OCI-LY3 (cell line): ENCODE measurements around the gene CHRM4.

Experiments used
- EZH2phosphoT487 ChIP-seq: fragments of 200-600 bp; shearing (Covaris generic); IDR thresholded peaks from 2 replicates; pipeline ENCODE4 v1.6.1; 2018; ENCODE audit warnings: antibody characterized with exemption, mixed run types, low read depth
- TF ChIP-seq, protein P1 (sequence below): fragments of 200-600, 300-600 bp; sonication (generic); IDR thresholded peaks from 2 replicates; pipeline ENCODE4 v1.5.1; 2014; ENCODE audit warnings: antibody characterized with exemption, low read length, low read depth

GRCh38 chr11:46336563-46337180 lies 54.9 kb downstream of the CHRM4 start:
- TF ChIP-seq, protein P1, sequence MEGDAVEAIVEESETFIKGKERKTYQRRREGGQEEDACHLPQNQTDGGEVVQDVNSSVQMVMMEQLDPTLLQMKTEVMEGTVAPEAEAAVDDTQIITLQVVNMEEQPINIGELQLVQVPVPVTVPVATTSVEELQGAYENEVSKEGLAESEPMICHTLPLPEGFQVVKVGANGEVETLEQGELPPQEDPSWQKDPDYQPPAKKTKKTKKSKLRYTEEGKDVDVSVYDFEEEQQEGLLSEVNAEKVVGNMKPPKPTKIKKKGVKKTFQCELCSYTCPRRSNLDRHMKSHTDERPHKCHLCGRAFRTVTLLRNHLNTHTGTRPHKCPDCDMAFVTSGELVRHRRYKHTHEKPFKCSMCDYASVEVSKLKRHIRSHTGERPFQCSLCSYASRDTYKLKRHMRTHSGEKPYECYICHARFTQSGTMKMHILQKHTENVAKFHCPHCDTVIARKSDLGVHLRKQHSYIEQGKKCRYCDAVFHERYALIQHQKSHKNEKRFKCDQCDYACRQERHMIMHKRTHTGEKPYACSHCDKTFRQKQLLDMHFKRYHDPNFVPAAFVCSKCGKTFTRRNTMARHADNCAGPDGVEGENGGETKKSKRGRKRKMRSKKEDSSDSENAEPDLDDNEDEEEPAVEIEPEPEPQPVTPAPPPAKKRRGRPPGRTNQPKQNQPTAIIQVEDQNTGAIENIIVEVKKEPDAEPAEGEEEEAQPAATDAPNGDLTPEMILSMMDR = no peak
- TF ChIP-seq EZH2phosphoT487 = no peak
